Fibroblast of upper back skin (primary cell): ENCODE data around the gene PELO.

Experiments
- DNase-seq: peaks from one replicate; pipeline ENCODE4 v3.0.0-alpha.2; 2013

Gene PELO

GRCh38 chr5:52787600-52788504, at the start of gene PELO, which contains the start of gene ITGA1:
Gene PELO (plus strand): TSS chr5:52787916. CDS start chr5:52800395, 12,479 bp downstream.
Gene ITGA1 (plus strand): TSS chr5:52787916. CDS start chr5:52788354, 438 bp downstream.
- DNase-seq, result peak; percentile 79

GRCh38 chr5:52738095-52738506, 49.6 kb upstream of the PELO start:
- no peak for DNase-seq

- no peak for DNase-seq
These were observed 47.7 kb upstream of the PELO start for GRCh38 chr5:52740007-52740406.

GRCh38 chr5:52743012-52743411, 44.7 kb upstream of the PELO start:
- no peak for DNase-seq

GRCh38 chr5:52743529-52743928, 44.2 kb upstream of the PELO start:
- no peak for DNase-seq

GRCh38 chr5:52743970-52744369, 43.7 kb upstream of the PELO start:
- peak; percentile 64 for DNase-seq

GRCh38 chr5:52744867-52745458, 42.8 kb upstream of the PELO start:
- peak; percentile 59 for DNase-seq

GRCh38 chr5:52746539-52746938, 41.2 kb upstream of the PELO start:
- peak; percentile 73 for DNase-seq

- no peak for DNase-seq
These were observed 39.1 kb upstream of the PELO start for GRCh38 chr5:52748590-52748989.

GRCh38 chr5:52749666-52750065, 38.0 kb upstream of the PELO start:
- no peak for DNase-seq

GRCh38 chr5:52751137-52751536, 36.6 kb upstream of the PELO start:
- DNase-seq, result no peak

GRCh38 chr5:52754051-52754450, 33.7 kb upstream of the PELO start:
- no peak for DNase-seq

GRCh38 chr5:52757527-52757926, 30.2 kb upstream of the PELO start:
- no peak for DNase-seq

- DNase-seq, result no peak
These were observed 29.7 kb upstream of the PELO start for GRCh38 chr5:52758014-52758413.

GRCh38 chr5:52759331-52759730, 28.4 kb upstream of the PELO start:
- no peak for DNase-seq

GRCh38 chr5:52760695-52761366, 26.9 kb upstream of the PELO start:
- no peak for DNase-seq

- no peak for DNase-seq
These were observed 20.4 kb upstream of the PELO start for GRCh38 chr5:52767217-52767743.

GRCh38 chr5:52767766-52768480, 19.8 kb upstream of the PELO start:
- DNase-seq, result no peak

GRCh38 chr5:52769061-52769460, 18.7 kb upstream of the PELO start:
- peak; percentile 43 for DNase-seq

- no peak for DNase-seq
These were observed 17.3 kb upstream of the PELO start for GRCh38 chr5:52770287-52770939.

- no peak for DNase-seq
These were observed 16.2 kb upstream of the PELO start for GRCh38 chr5:52771343-52772039.
